ENCODE data around the gene RPP30. TPM values are rescaled to one million over a fixed set of nuclear protein-coding genes. Genes with fewer than 3 reads are reported as not detected.
"Not testable (repeated sequence)": the region's sequence is repeated elsewhere in the genome, so short reads cannot be mapped to it uniquely, and the experiment has no call there.

The RPP30 gene
- total RNA-seq, 2 donors from 2014 or later: 28.2 to 28.6 TPM

GRCh38 chr10:90929179-90929578 lies 57.4 kb downstream of the RPP30 start:
- intact Hi-C loops (cut with DNase I): loop anchor here in 1 of 2 donors (10.0 kb wide), 1 partner anchor 106 kb away; no protein-coding TSS in a partner anchor
- no peak for DNase-seq (ENCODE audit: low spot score)

GRCh38 chr10:90930070-90930837 lies 58.5 kb downstream of the RPP30 start:
- DNase-seq (ENCODE audit: low spot score): no peak
- intact Hi-C loops (cut with DNase I): loop anchor here in 1 of 2 donors (5.0 kb wide), 1 partner anchor 37 kb away; no protein-coding TSS in a partner anchor

- intact Hi-C loops (cut with DNase I): loop anchor here in 1 of 2 donors (5.0 kb wide), 1 partner anchor 36 kb away; no protein-coding TSS in a partner anchor
- peak; percentile 88 for DNase-seq (ENCODE audit: low spot score)
Observed at GRCh38 chr10:90930971-90931871, 59.4 kb downstream of the RPP30 start.

GRCh38 chr10:90935581-90936275 lies 64.0 kb downstream of the RPP30 start:
- DNase-seq (ENCODE audit: low spot score): no peak
- intact Hi-C loops (cut with DNase I): no loop called here

- DNase-seq (ENCODE audit: low spot score): no peak
- intact Hi-C loops (cut with DNase I): no loop called here
Observed at GRCh38 chr10:90936276-90936659, 64.5 kb downstream of the RPP30 start.

- no peak for DNase-seq (ENCODE audit: low spot score)
- intact Hi-C loops (cut with DNase I): no loop called here
Observed at GRCh38 chr10:90937645-90938258, 66.0 kb downstream of the RPP30 start.

GRCh38 chr10:90939116-90939515 lies 67.3 kb downstream of the RPP30 start:
- intact Hi-C loops (cut with DNase I): no loop called here
- no peak for DNase-seq (ENCODE audit: low spot score)

- intact Hi-C loops (cut with DNase I): no loop called here
- no peak for DNase-seq (ENCODE audit: low spot score)
Observed at GRCh38 chr10:90939648-90940047, 67.9 kb downstream of the RPP30 start.

- DNase-seq (ENCODE audit: low spot score); intact Hi-C loops (cut with DNase I): not testable (repeated sequence)
Observed at GRCh38 chr10:90942980-90943379, 71.2 kb downstream of the RPP30 start.

- intact Hi-C loops (cut with DNase I): no loop called here
- DNase-seq (ENCODE audit: low spot score): no peak
Observed at GRCh38 chr10:90944749-90945148, 73.0 kb downstream of the RPP30 start.

- DNase-seq (ENCODE audit: low spot score): no peak
- intact Hi-C loops (cut with DNase I): no loop called here
Observed at GRCh38 chr10:90945491-90946070, 73.8 kb downstream of the RPP30 start.

- intact Hi-C loops (cut with DNase I): no loop called here
- no peak for DNase-seq (ENCODE audit: low spot score)
Observed at GRCh38 chr10:90947030-90947960, 75.5 kb downstream of the RPP30 start.

Other genes starting within 250 kb of the RPP30 start
- 1 to 10 TPM in 1 of 2 donors, under 1 TPM in 1; 0.83 to 1.0 TPM for gene HTR7, start 13.9 kb upstream of the RPP30 start, total RNA-seq
- gene ANKRD1, start 49.1 kb downstream of the RPP30 start, total RNA-seq: 10 to 100 TPM in 1 of 2 donors, 1 to 10 TPM in 1; 3.5 to 43.7 TPM